Measurements from ENCODE around the gene SLC45A3.

DNA sequence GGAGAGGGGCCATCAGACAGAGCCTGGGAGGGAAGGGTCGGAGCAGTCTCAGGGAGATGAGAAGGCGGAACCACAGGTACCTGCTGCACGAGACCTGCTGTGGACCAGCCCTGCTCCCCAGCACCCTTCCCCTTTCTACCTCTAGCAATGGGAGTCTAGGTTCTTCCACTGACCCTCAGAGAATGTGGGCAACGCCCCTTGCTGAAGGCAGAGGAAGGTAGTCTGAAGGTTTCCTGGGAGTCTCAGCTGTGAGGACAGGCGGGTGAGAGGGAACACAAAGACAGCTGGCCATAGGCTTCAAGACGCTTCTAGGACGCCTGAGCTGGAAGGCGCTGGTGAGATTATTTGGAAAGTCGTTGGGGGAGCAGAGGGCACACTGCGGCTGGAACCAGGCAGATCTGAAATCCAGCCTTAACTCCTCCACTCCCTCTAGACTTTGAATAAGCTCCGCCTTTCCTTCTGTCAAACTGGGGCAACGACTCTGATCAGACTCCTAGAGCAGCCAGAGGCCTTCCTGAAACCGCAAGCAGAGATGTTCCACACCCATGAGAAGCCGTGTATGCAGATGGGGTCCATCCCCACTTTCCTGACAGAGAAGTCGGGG, 18.1 kb downstream of the SLC45A3 start:
- TF ChIP-seq, protein P1, sequence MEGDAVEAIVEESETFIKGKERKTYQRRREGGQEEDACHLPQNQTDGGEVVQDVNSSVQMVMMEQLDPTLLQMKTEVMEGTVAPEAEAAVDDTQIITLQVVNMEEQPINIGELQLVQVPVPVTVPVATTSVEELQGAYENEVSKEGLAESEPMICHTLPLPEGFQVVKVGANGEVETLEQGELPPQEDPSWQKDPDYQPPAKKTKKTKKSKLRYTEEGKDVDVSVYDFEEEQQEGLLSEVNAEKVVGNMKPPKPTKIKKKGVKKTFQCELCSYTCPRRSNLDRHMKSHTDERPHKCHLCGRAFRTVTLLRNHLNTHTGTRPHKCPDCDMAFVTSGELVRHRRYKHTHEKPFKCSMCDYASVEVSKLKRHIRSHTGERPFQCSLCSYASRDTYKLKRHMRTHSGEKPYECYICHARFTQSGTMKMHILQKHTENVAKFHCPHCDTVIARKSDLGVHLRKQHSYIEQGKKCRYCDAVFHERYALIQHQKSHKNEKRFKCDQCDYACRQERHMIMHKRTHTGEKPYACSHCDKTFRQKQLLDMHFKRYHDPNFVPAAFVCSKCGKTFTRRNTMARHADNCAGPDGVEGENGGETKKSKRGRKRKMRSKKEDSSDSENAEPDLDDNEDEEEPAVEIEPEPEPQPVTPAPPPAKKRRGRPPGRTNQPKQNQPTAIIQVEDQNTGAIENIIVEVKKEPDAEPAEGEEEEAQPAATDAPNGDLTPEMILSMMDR (IDR thresholded peaks at IDR 0.05), result no peak
- TF ChIP-seq POLR2AphosphoS5 (IDR thresholded peaks at IDR 0.05) (no peak), EP300 (IDR thresholded peaks at IDR 0.05; ENCODE audit: low read depth) (no peak), POLR2A (IDR thresholded peaks at IDR 0.05) (no peak)

All from transverse colon (tissue), 4 donors.